ENCODE data around the gene ZNF587.

DNA sequence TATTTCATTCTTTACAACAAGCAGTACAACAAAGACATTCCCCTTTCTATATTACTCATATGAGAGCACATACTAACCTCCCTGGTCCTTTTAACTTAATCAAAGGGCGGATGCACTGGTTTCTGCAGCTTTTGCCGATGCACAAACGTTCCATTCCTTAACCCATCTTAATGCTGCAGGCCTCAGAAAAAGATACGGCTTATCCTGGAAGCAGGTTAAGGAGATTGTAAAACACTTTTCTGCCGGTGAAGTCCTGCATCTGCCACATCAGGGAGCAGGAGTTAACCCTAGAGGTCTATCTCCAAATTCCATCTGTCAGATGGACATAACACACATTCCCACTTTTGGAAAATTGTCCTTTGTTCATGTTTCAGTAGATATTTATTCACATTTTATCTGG lies 50.7 kb downstream of the ZNF587 start:
- TF ChIP-seq, protein P1, sequence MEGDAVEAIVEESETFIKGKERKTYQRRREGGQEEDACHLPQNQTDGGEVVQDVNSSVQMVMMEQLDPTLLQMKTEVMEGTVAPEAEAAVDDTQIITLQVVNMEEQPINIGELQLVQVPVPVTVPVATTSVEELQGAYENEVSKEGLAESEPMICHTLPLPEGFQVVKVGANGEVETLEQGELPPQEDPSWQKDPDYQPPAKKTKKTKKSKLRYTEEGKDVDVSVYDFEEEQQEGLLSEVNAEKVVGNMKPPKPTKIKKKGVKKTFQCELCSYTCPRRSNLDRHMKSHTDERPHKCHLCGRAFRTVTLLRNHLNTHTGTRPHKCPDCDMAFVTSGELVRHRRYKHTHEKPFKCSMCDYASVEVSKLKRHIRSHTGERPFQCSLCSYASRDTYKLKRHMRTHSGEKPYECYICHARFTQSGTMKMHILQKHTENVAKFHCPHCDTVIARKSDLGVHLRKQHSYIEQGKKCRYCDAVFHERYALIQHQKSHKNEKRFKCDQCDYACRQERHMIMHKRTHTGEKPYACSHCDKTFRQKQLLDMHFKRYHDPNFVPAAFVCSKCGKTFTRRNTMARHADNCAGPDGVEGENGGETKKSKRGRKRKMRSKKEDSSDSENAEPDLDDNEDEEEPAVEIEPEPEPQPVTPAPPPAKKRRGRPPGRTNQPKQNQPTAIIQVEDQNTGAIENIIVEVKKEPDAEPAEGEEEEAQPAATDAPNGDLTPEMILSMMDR (conservative IDR thresholded peaks at IDR 0.05; ENCODE audit: low read length) = no peak
- TF ChIP-seq EZH2phosphoT487 (IDR thresholded peaks at IDR 0.05; ENCODE audit: borderline replicate concordance, low read depth, low read length) = no peak
